GM18861 (cell line): Measurements from ENCODE around the gene IFI44L.

Source experiments
- ATAC-seq: cut with Tn5 transposase; IDR thresholded peaks from one replicate; pipeline ENCODE4 v1.9.1; 2021; ENCODE audit not compliant: unreplicated experiment

Gene IFI44L

DNA sequence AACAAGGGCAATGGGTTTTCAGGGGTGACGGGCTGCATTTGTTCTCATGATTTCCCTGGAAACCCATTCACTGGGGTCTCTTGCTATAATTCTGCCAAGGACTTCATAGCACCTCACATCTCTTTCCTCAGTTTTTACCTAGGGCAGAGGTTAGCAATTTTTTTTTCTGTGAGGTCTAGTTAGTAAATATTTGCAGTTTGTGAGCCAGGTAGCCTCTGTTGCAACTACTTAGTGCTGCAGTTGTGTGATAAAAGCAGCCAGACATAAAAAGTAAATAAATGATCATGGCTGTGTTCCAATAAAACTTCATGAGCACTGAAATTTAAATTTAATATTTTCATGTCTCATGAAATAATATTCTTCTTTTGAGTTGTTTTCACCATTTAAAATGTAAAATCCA is 67.1 kb downstream of the IFI44L start:
- ATAC-seq, result no peak

DNA sequence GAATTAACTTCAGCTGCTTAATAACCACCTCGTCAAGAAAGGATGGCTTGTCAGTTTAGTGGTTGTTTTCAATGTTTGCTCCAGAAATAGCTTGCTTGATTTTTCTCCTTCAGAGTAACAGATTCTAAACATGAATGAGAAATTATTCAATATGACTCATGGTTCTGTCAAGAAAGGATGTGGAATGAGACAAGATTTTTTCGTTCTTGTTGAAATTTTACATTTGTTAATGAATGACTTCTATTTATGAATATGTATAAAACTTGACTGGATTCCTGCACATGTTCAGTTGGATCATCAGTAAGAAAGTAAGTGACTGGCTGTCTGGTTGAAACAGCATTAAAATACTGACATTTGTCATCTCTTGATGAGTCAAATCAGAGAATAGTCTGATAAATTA is 67.7 kb downstream of the IFI44L start:
- peak; percentile 50 for ATAC-seq

DNA sequence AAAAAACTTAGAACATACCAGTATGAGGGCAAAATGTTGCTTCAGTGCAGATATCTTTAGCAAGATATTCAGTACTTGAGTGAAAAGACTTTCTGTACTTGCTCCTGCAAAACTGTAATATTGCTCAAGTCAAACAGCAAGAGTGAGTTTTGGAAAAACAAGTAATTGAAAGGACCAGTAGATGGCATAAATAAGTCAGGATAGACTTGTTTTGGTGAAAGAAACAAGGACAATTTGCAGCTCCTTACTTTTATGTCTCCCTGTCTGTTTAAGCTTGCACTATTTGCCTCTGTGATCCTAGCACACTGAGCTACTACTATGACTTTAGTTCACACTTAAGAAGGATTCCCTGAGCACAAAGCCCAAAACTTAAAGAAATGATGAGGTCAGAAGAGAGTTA is 68.4 kb downstream of the IFI44L start:
- no peak for ATAC-seq

DNA sequence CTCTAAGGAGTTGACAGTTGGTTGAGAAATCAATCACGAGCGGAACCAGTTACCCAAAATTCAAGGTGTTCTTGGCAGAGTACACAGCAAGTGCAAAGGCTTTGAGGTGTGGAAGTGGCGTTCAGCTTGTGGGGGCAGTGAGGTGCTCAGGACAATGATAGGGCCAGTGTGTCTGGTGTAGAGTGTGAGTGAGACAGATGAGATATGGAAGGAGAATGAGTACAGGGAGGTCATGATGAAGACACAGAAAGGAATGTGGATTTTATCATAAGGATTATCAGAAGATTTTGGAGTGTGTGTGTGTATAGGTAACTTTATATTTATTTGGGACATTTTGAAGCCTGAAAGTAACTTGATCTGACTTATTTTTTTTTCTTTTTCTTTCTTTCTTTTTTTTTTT is 70.3 kb downstream of the IFI44L start:
- ATAC-seq, result no peak

GRCh38 chr1:78691995-78692747 is 71.9 kb downstream of the IFI44L start:
- ATAC-seq, result no peak
